Endothelial cell of umbilical vein (primary cell): Measurements from ENCODE around the gene CD81. TPM values are rescaled to one million over a fixed set of nuclear protein-coding genes. Genes with fewer than 3 reads are reported as not detected.

Experiments used
- BruUV-seq: library from RNA; stranded (reverse); fragments of 400-500 nt; replicated peaks from 2 replicates; lab custom pipeline; 2021; lab: Mats Ljungman, UMichigan
- CTCF ChIA-PET: fragments of 300-600, 350-600 bp; sonication (Branson Sonifier 250); formaldehyde crosslinking; loops from one replicate; lab custom pipeline; 2021; ENCODE audit warnings: antibody characterized with exemption, inconsistent platforms; lab: Charles Lee
- POLR2A ChIA-PET: fragments of 300-600, 350-600 bp; sonication (Branson Sonifier 250); formaldehyde crosslinking; loops from one replicate; lab custom pipeline; 2021; ENCODE audit warnings: antibody characterized with exemption, inconsistent platforms; lab: Charles Lee
- DNase-seq: peaks from one replicate; pipeline ENCODE4 v3.0.0-alpha.2; 2011; ENCODE audit warnings: low read depth, low spot score
- FAIRE-seq: peaks from 2 replicates; lab custom pipeline; 2011; peaks lifted over from hg19 to GRCh38; lab: Jason Lieb, UNC
- H2AFZ ChIP-seq: 2 replicates; pipeline ENCODE4 v1.6.0; 2012; ENCODE audit warnings: low read depth, low read length, control low read depth, inconsistent platforms
- H3K27ac ChIP-seq: 2 replicates; pipeline ENCODE4 v1.5.1; 2011; ENCODE audit warnings: low read depth, mild to moderate bottlenecking, control low read depth, low read length, moderate library complexity; ENCODE audit not compliant: insufficient read depth
- H3K27me3 ChIP-seq, 2 experiments: 2 replicates each; pipeline versions ENCODE4 v1.6.0 to v1.6.1; 2011; ENCODE audit warnings: low read length in 2 of 2, mixed read lengths in 1 of 2; ENCODE audit not compliant: control insufficient read depth in 2 of 2, insufficient read depth in 2 of 2
- H3K36me3 ChIP-seq, 2 experiments: 2 replicates in 1 of 2; 3 replicates in 1 of 2; pipeline ENCODE4 v1.5.1; 2011; ENCODE audit warnings: low read length in 2 of 2, mild to moderate bottlenecking in 1 of 2, moderate library complexity in 1 of 2; ENCODE audit not compliant: control insufficient read depth in 2 of 2, insufficient read depth in 2 of 2; ENCODE audit errors: extremely low read depth in 1 of 2
- H3K4me1 ChIP-seq: 3 replicates; pipeline ENCODE4 v1.5.1; 2011; ENCODE audit warnings: mild to moderate bottlenecking, low read length; ENCODE audit not compliant: control insufficient read depth, insufficient read depth; ENCODE audit errors: extremely low read depth
- H3K4me2 ChIP-seq: 2 replicates; pipeline ENCODE4 v1.6.1; 2011; ENCODE audit warnings: low read length, control low read depth, mixed read lengths; ENCODE audit not compliant: insufficient read depth
- H3K4me3 ChIP-seq, 3 experiments: fragments of 200-600 bp in 1 of 3; sonication (generic), shearing (Covaris generic) in 1 of 3; replicated peaks in 1 of 3; 2 replicates each; pipeline ENCODE4 v1.5.1; 2011 to 2016; ENCODE audit warnings: control low read depth in 3 of 3, low read length in 3 of 3, mild to moderate bottlenecking in 2 of 3, inconsistent platforms in 1 of 3, low read depth in 1 of 3, moderate library complexity in 1 of 3; ENCODE audit not compliant: insufficient read depth in 1 of 3
- H3K79me2 ChIP-seq: 2 replicates; pipeline ENCODE4 v1.6.0; 2012; ENCODE audit warnings: low read length, inconsistent platforms; ENCODE audit not compliant: control insufficient read depth, insufficient read depth
- H3K9ac ChIP-seq: replicated peaks from 2 replicates; pipeline ENCODE3; 2011; ENCODE audit warnings: low read length, control low read depth; ENCODE audit not compliant: insufficient read depth; ENCODE audit errors: extremely low read depth
- H3K9me1 ChIP-seq: replicated peaks from 3 replicates; pipeline ENCODE4 v1.6.0; 2011; ENCODE audit warnings: mild to moderate bottlenecking, low read length; ENCODE audit not compliant: control insufficient read depth, insufficient read depth; ENCODE audit errors: extremely low read depth
- H3K9me3 ChIP-seq: replicated peaks from 2 replicates; pipeline ENCODE4 v1.5.1; 2012; ENCODE audit warnings: low read length, inconsistent platforms; ENCODE audit not compliant: control insufficient read depth, insufficient read depth
- H4K20me1 ChIP-seq: replicated peaks from 2 replicates; pipeline ENCODE3; 2011; ENCODE audit warnings: mild to moderate bottlenecking, low read length; ENCODE audit not compliant: control insufficient read depth, insufficient read depth; ENCODE audit errors: extremely low read depth
- EZH2 ChIP-seq: IDR thresholded peaks from 2 replicates; pipeline ENCODE4 v1.6.1; 2012; ENCODE audit warnings: borderline replicate concordance, low read depth, mild to moderate bottlenecking, moderate library complexity, low read length, inconsistent platforms; ENCODE audit not compliant: severe bottlenecking
- FOS ChIP-seq: IDR thresholded peaks from 2 replicates; pipeline ENCODE4 v1.6.1; 2011; ENCODE audit warnings: mild to moderate bottlenecking, low read length, moderate library complexity, borderline replicate concordance; ENCODE audit not compliant: insufficient read depth
- GATA2 ChIP-seq: IDR thresholded peaks from 2 replicates; pipeline ENCODE4 v1.7.0; 2011; ENCODE audit warnings: low read depth, mild to moderate bottlenecking, moderate library complexity, mixed read lengths, low read length; ENCODE audit not compliant: insufficient read length, insufficient read depth
- JUN ChIP-seq: IDR thresholded peaks from 2 replicates; pipeline ENCODE4 v1.6.1; 2011; ENCODE audit warnings: borderline replicate concordance, low read depth; ENCODE audit not compliant: insufficient read length, insufficient read depth
- MYC ChIP-seq: IDR thresholded peaks from one replicate; pipeline ENCODE4 v1.6.1; 2011; ENCODE audit warnings: mild to moderate bottlenecking, low read depth, low read length
- POLR2A ChIP-seq: IDR thresholded peaks from 2 replicates; pipeline ENCODE4 v1.6.1; 2012; ENCODE audit warnings: low read depth, mild to moderate bottlenecking, control low read depth, low read length
- POLR2AphosphoS5 ChIP-seq: IDR thresholded peaks from 2 replicates; pipeline ENCODE4 v1.6.1; 2012; ENCODE audit warnings: low read depth, mild to moderate bottlenecking, control low read depth, low read length, moderate library complexity; ENCODE audit not compliant: insufficient read depth
- dilution Hi-C: fragments of 300-500 bp; cut with MboI; formaldehyde crosslinking; loops from one replicate; pipeline ENCODE4 v1.15.0; 2019; ENCODE audit warnings: low sequenced_read_pairs; ENCODE audit not compliant: extremely low pct_ligation_motif_present
- intact Hi-C: fragments of 100-400 bp; cut with micrococcal nuclease; formaldehyde crosslinking; loops from one replicate; pipeline ENCODE4 v1.10.0; 2022
- polyA plus RNA-seq, 4 experiments: library from polyadenylated mRNA; depleted of rRNA in 3 of 4; stranded (reverse) in 3 of 4; unstranded in 1 of 4; fragments of >200 nt; gene quantifications; 2 replicates each; pipeline versions ENCODE4 v1.2.1 to v1.2.3, GENCODE V29; 2011 to 2012; ENCODE audit warnings: missing spikeins in 1 of 4
- total RNA-seq: library from RNA; stranded (reverse); gene quantifications from 2 replicates; pipeline ENCODE4 v1.2.3, GENCODE V29; 2021
- TF ChIP-seq, protein P1 (sequence below), 2 donors: IDR thresholded peaks; 1 replicate in 1 of 2; 2 replicates in 1 of 2; pipeline ENCODE4 v1.5.1; 2011; ENCODE audit warnings: low read length in 2 of 2, mild to moderate bottlenecking in 2 of 2, moderate library complexity in 2 of 2, control low read depth in 1 of 2, inconsistent platforms in 1 of 2, low read depth in 1 of 2; ENCODE audit not compliant: insufficient read depth in 1 of 2; ENCODE audit errors: extremely low read depth in 1 of 2
- TF ChIP-seq, protein P2 (sequence below): IDR thresholded peaks from 2 replicates; pipeline ENCODE4 v1.6.1; 2011; ENCODE audit not compliant: insufficient read depth, insufficient read length

CD81 gene
- total and polyA plus RNA-seq, 2 donors (not counting 3 experiments of a cell fraction or from before 2014, with no cell fraction given): 409 to 802 TPM

DNA sequence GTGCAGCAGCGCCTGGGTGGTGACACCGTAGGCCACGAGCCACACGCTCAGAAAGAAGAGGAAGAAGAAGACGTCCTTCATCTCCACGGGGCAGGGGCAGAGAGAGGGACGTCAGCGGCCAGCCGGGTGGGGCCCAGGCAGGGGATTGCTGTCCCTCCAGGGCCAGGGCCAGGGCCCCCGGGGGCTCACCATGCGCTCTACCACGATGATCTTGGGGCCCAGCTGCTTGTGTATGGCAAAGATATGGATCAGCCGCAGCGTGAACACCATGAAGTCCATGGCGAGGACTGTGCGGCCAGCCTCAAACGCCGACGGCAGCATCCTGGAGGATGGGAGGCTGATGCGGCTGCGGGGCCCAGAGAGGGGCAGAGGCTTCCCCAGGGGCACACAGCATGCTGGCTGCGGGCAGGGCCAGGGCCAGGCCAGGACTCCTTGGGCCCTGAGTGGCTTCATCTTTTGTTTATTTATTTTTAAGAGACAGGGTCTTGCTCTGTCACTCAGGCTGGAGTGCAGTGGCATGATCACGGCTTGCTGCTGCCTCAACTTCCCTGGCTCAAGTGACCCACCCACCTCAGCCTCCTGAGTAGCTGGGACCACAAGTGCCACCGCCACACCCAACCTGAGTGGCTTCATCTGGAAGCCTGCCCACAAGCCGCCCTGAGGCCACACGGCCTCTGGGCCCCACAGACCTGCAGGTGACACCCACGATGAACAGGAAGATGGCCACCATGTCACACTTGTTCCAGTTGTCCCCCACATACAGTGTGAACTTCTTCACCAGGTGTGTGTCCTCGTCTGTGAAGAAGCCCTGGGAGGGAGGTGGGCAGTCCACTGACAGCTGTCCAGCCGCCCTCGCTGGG is 34.6 kb downstream of the CD81 start:
- H3K79me2 ChIP-seq: no peaks in the 10 kb centered on the region
- no peak for DNase-seq
- H3K36me3 ChIP-seq: no peaks in the 10 kb centered on the region
- H3K27ac ChIP-seq: no peak overlapping the region
- H4K20me1 ChIP-seq: no peaks in the 10 kb centered on the region
- H3K9me3 ChIP-seq: no peaks in the 10 kb centered on the region
- no peaks in the 10 kb centered on the region for H3K9me1 ChIP-seq
- H2AFZ ChIP-seq: no peak overlapping the region
- dilution Hi-C loops (no loop called here), intact Hi-C loops (no loop called here)
- no peak overlapping the region for H3K4me3 ChIP-seq
- H3K27me3 ChIP-seq: peaks cover 0 to 4% of the 10 kb centered on the region in 2 experiments
- no peaks in the 10 kb centered on the region for H3K4me1 ChIP-seq
- CTCF ChIA-PET: interaction anchor here (1.0 to 2.5 kb wide), 2 partner anchors 11 to 107 kb away, joined by 3 to 9 read pairs; partner anchors contain the start of gene TSSC4
- no peak overlapping the region for H3K4me2 ChIP-seq
- H3K9ac ChIP-seq: no peak overlapping the region
- POLR2A ChIA-PET: no interaction called here
- no peak for TF ChIP-seq MYC
- TF ChIP-seq GATA2: no peak
- no peak for TF ChIP-seq POLR2AphosphoS5
- no peak for TF ChIP-seq FOS
- TF ChIP-seq EZH2: no peak
- TF ChIP-seq, protein P1, sequence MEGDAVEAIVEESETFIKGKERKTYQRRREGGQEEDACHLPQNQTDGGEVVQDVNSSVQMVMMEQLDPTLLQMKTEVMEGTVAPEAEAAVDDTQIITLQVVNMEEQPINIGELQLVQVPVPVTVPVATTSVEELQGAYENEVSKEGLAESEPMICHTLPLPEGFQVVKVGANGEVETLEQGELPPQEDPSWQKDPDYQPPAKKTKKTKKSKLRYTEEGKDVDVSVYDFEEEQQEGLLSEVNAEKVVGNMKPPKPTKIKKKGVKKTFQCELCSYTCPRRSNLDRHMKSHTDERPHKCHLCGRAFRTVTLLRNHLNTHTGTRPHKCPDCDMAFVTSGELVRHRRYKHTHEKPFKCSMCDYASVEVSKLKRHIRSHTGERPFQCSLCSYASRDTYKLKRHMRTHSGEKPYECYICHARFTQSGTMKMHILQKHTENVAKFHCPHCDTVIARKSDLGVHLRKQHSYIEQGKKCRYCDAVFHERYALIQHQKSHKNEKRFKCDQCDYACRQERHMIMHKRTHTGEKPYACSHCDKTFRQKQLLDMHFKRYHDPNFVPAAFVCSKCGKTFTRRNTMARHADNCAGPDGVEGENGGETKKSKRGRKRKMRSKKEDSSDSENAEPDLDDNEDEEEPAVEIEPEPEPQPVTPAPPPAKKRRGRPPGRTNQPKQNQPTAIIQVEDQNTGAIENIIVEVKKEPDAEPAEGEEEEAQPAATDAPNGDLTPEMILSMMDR (IDR thresholded peaks at IDR 0.05; ENCODE audit: extremely low read depth in 1 of 2, insufficient read depth in 1 of 2, low read depth in 1 of 2, low read length in 2 of 2): no peak
- TF ChIP-seq POLR2A: no peak
- no peak for TF ChIP-seq JUN
- TF ChIP-seq, protein P2, sequence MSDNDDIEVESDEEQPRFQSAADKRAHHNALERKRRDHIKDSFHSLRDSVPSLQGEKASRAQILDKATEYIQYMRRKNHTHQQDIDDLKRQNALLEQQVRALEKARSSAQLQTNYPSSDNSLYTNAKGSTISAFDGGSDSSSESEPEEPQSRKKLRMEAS: no peak
- no TSS peak for BruUV-seq
- no peak for FAIRE-seq
